A673 (cell line): ENCODE measurements around the gene ZNF488. TPM values are rescaled to one million over a fixed set of nuclear protein-coding genes. Genes with fewer than 3 reads are reported as not detected.

Source experiments
- BruUV-seq: library from RNA; stranded (reverse); fragments of 400-500 nt; replicated peaks from 2 replicates; lab custom pipeline; 2021; lab: Mats Ljungman, UMichigan
- CTCF ChIA-PET: fragments of 300-600 bp; sonication (Branson Sonifier 250); formaldehyde crosslinking; loops from one replicate; lab custom pipeline; 2022; ENCODE audit warnings: antibody characterized with exemption; lab: Charles Lee
- POLR2A ChIA-PET: fragments of 300-600 bp; sonication (Branson Sonifier 250); formaldehyde crosslinking; loops from one replicate; lab custom pipeline; 2022; ENCODE audit warnings: antibody characterized with exemption; ENCODE audit not compliant: low non-redundant PET; lab: Charles Lee
- DNase-seq: peaks from one replicate; pipeline ENCODE4 v3.0.0-alpha.2; 2015; ENCODE audit warnings: low spot score
- H3K27ac ChIP-seq: fragments of 200-600 bp; sonication (generic); 2 replicates; pipeline ENCODE4 v1.5.1; 2016; ENCODE audit warnings: mixed run types, low read depth, mild to moderate bottlenecking, mixed read lengths, antibody characterized with exemption, low read length; ENCODE audit not compliant: poor library complexity, severe bottlenecking
- H3K27me3 ChIP-seq: fragments of 200-600 bp; sonication (generic); replicated peaks from 2 replicates; pipeline ENCODE4 v1.6.1; 2017; ENCODE audit warnings: mixed run types, low read depth, mild to moderate bottlenecking, mixed read lengths, antibody characterized with exemption, low read length; ENCODE audit not compliant: insufficient read depth, poor library complexity
- H3K36me3 ChIP-seq: fragments of 200-600 bp; sonication (generic); 2 replicates; pipeline ENCODE4 v1.6.1; 2016; ENCODE audit warnings: mixed run types, mild to moderate bottlenecking, mixed read lengths, antibody characterized with exemption, low read length; ENCODE audit not compliant: insufficient read depth, poor library complexity, severe bottlenecking
- H3K4me1 ChIP-seq: fragments of 200-600 bp; sonication (generic); 2 replicates; pipeline ENCODE4 v1.6.1; 2017; ENCODE audit warnings: mixed run types, mild to moderate bottlenecking, mixed read lengths, antibody characterized with exemption, low read length; ENCODE audit not compliant: insufficient read depth, poor library complexity, severe bottlenecking
- H3K4me3 ChIP-seq: fragments of 200-600 bp; sonication (generic); 2 replicates; pipeline ENCODE4 v1.5.1; 2016; ENCODE audit warnings: low read depth, mixed run types, mild to moderate bottlenecking, mixed read lengths, low read length; ENCODE audit not compliant: poor library complexity, severe bottlenecking
- H3K9me3 ChIP-seq: fragments of 200-600 bp; sonication (generic); 2 replicates; pipeline ENCODE4 v1.6.1; 2016; ENCODE audit warnings: mixed run types, low read depth, mild to moderate bottlenecking, mixed read lengths, antibody characterized with exemption, low read length; ENCODE audit not compliant: poor library complexity, severe bottlenecking
- EZH2 ChIP-seq: fragments of 200-600 bp; sonication (generic); IDR thresholded peaks from 2 replicates; pipeline ENCODE4 v1.6.1; 2017; ENCODE audit warnings: borderline replicate concordance, low read depth, mild to moderate bottlenecking, mixed read lengths, antibody characterized with exemption, low read length; ENCODE audit not compliant: poor library complexity, severe bottlenecking
- intact Hi-C: fragments of 100-400 bp; cut with micrococcal nuclease; formaldehyde crosslinking; loops from one replicate; pipeline ENCODE4 v1.10.0; 2022; ENCODE audit not compliant: unreplicated experiment
- total RNA-seq: library from RNA; stranded (reverse); gene quantifications from 2 replicates; pipeline ENCODE4 v1.2.3, GENCODE V29; 2021
- TF ChIP-seq, protein P1 (sequence below): fragments of 300-800, 200-600 bp; sonication (generic); conservative IDR thresholded peaks from 2 replicates; pipeline ENCODE4 v1.5.1; 2017; ENCODE audit warnings: low read depth, mild to moderate bottlenecking, antibody characterized with exemption, low read length, moderate library complexity, mixed read lengths

Gene ZNF488
- total RNA-seq, 1 experiment from 2014 or later: 0.09 TPM

DNA sequence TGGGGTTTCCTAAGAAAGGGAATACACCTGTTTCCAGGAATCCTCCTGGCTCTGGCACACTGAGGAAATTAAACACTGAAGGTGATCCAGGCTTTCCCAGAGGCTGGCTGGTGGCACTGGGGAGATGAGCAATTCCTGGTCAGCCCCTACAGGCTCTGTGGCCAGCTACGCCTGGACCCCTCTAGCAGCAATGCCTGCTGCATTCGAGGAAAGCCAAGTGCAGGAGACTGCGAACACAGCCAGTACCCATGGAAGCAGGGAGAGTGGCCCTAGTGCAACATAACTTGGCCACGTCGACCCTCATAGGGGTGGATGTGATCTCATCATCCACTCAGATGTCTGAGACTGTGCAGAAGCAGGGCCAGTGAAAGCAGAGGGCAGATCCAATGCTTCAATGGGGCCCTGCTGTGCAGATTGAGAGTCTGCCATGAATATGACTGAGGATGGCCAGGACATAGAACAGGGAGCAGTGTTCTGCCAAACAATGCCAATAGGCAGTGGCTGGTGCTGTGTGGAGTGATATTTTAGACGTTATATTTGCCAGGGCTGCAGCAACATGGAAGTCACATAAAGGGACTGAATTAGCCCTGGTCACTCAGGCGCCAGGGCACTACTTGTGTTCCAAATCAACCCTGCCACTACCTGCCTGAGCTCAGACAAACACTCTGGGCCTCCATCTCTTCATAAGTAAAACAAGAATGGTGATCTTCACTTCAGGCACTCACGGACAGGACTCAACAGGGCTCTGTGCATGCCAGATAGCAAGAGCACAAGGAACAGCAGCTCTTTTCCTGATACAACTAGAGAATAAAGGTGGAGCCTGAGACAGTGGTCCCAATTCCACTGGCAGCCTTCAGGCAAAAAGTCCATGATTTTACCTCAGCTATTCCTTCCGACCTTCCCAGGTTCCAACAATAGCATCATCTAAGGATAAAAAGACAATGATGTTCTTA, 2.4 kb downstream of the ZNF488 start:
- H3K36me3 ChIP-seq: no peaks in the 10 kb centered on the region
- no peak overlapping the region for H3K27ac ChIP-seq
- H3K27me3 ChIP-seq: peaks cover 46% of the 10 kb centered on the region
- CTCF ChIA-PET: no interaction called here
- BruUV-seq: no TSS peak
- H3K4me3 ChIP-seq: no peak overlapping the region
- no peaks in the 10 kb centered on the region for H3K9me3 ChIP-seq
- DNase-seq: no peak
- intact Hi-C loops: no loop called here
- TF ChIP-seq, protein P1, sequence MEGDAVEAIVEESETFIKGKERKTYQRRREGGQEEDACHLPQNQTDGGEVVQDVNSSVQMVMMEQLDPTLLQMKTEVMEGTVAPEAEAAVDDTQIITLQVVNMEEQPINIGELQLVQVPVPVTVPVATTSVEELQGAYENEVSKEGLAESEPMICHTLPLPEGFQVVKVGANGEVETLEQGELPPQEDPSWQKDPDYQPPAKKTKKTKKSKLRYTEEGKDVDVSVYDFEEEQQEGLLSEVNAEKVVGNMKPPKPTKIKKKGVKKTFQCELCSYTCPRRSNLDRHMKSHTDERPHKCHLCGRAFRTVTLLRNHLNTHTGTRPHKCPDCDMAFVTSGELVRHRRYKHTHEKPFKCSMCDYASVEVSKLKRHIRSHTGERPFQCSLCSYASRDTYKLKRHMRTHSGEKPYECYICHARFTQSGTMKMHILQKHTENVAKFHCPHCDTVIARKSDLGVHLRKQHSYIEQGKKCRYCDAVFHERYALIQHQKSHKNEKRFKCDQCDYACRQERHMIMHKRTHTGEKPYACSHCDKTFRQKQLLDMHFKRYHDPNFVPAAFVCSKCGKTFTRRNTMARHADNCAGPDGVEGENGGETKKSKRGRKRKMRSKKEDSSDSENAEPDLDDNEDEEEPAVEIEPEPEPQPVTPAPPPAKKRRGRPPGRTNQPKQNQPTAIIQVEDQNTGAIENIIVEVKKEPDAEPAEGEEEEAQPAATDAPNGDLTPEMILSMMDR: no peak
- no peak for TF ChIP-seq EZH2
- H3K4me1 ChIP-seq: peaks cover 7% of the 10 kb centered on the region
- POLR2A ChIA-PET: no interaction called here

DNA sequence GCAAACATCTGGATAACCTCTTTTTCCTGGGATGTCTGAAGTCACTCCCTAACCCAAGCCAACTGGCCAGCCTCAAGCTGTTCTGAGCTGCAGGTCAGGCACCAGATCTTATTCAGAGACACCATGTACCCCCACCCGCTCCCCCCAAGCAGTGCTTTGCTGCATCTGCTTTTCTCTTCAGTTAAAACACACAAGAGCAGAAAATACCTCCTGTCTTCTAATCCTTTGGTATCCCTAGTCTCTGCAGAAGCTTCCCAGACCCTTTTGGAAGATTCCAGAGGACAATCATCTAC, 3.0 kb downstream of the ZNF488 start:
- ChIA-PET CTCF (no interaction called here), POLR2A (no interaction called here)
- H3K27ac ChIP-seq: no peak overlapping the region
- DNase-seq: no peak
- peaks cover 7% of the 10 kb centered on the region for H3K4me1 ChIP-seq
- H3K27me3 ChIP-seq: peaks cover 52% of the 10 kb centered on the region
- H3K9me3 ChIP-seq: no peaks in the 10 kb centered on the region
- TF ChIP-seq, protein P1: no peak
- TF ChIP-seq EZH2: no peak
- BruUV-seq: no TSS peak
- no peaks in the 10 kb centered on the region for H3K36me3 ChIP-seq
- intact Hi-C loops: no loop called here
- H3K4me3 ChIP-seq: no peak overlapping the region

DNA sequence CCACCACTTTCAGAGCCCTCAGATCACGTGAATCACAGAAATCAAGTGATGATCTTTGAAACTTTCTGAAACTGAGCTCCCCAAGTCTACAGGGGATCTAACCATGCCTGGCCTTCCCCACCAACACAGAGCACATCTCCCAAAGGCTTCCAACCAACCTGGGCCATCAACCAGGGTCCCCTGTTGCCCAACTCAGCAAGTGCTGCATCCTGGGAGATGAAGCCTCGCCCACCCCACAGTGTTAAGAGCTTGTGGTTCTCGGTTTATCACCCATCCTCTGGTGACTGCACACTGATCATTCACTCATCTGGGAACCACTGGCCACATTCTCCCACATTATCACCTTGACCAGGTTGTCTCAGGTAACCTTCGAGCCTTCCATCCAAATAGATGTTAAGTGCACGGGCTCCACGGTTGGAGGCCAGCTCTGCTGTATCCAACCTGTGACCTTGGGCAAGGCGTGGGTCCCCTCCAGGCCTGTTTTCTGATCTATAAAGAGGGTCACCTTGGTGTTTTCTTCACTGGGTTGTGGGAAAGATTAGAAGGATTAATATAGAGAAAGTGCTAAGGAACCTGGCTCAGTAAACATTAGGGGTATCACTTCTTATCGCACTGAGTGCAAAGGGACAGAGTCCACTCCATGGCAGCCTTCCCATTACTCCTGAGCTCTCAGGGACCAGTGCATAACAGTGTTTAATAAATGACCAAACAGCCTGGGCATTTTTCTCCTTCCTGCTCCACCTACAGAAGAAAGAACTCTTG, 3.6 kb downstream of the ZNF488 start:
- no peak for DNase-seq
- intact Hi-C loops: no loop called here
- POLR2A ChIA-PET: no interaction called here
- no TSS peak for BruUV-seq
- H3K4me1 ChIP-seq: peaks cover 7% of the 10 kb centered on the region
- TF ChIP-seq, protein P1: no peak
- TF ChIP-seq EZH2: no peak
- no peaks in the 10 kb centered on the region for H3K9me3 ChIP-seq
- no peaks in the 10 kb centered on the region for H3K36me3 ChIP-seq
- H3K4me3 ChIP-seq: no peak overlapping the region
- H3K27ac ChIP-seq: no peak overlapping the region
- CTCF ChIA-PET: interaction anchor here (0.7 kb wide), 1 partner anchor 1783 kb away, joined by 7 read pairs; no protein-coding TSS in a partner anchor
- peaks cover 57% of the 10 kb centered on the region for H3K27me3 ChIP-seq
